ENCODE measurements around the gene MUC12. TPM values are rescaled to one million over a fixed set of nuclear protein-coding genes. Genes with fewer than 3 reads are reported as not detected.

MUC12 gene
- total and polyA plus RNA-seq, 9 of the 15 experiments (the other 6 are each of a cell fraction or from before 2014, with no cell fraction given) = 0.23 to 1.2 (median 0.79) TPM; not detected in 1

GRCh38 chr7:100967292-100967863, 2.0 kb upstream of the MUC12 start (continued):
- TF ChIP-seq ZNF263 (CRISPR knock-in tag; IDR thresholded peaks at IDR 0.05; ENCODE audit: borderline replicate concordance) = peak; percentile 49; the same call in 1 of the 2 replicates
- TF ChIP-seq ELF4 (CRISPR knock-in tag; IDR thresholded peaks at IDR 0.05) = 0 out of 2 replicates have a peak, but pooled peaks have one; percentile 51
- TF ChIP-seq PRMT5 (CRISPR knock-in tag; IDR thresholded peaks at IDR 0.05) = 0 out of 2 replicates have a peak, but pooled peaks have one; percentile 40
- no peak for TF ChIP-seq ZNF165 (CRISPR knock-in tag; IDR thresholded peaks at IDR 0.05; ENCODE audit: borderline replicate concordance)
- peak; percentile 61; the same call in 1 of the 2 replicates for TF ChIP-seq CBX1 (IDR thresholded peaks at IDR 0.05; ENCODE audit: low read depth)
- TF ChIP-seq ZNF324 (CRISPR knock-in tag; IDR thresholded peaks at IDR 0.05) = no peak
- 0 out of 4 replicates have a peak, but pooled peaks of 1 of the 2 experiments have one; percentile 41 for TF ChIP-seq MCM7 (IDR thresholded peaks at IDR 0.05)
- TF ChIP-seq CBX5 (IDR thresholded peaks at IDR 0.05; ENCODE audit: borderline replicate concordance, low read depth) = no peak
- 0 out of 2 replicates have a peak, but pooled peaks have one; percentile 47 for TF ChIP-seq HBP1 (CRISPR knock-in tag; IDR thresholded peaks at IDR 0.05)
- peak; percentile 70; the same call in 1 of the 2 replicates for TF ChIP-seq EZH2 (IDR thresholded peaks at IDR 0.05; ENCODE audit: borderline replicate concordance, low read depth, low read length)
- no peak for TF ChIP-seq CBX8 (IDR thresholded peaks at IDR 0.05; ENCODE audit: borderline replicate concordance, extremely low read depth, low read depth, low read length, poor library complexity, severe bottlenecking)

Measured in K562 (cell line).